Measurements from ENCODE around the gene ATP8B4. TPM values are rescaled to one million over a fixed set of nuclear protein-coding genes. Genes with fewer than 3 reads are reported as not detected.
A peak's percentile ranks its signal among the peaks of the same experiment; 100 is the strongest.

The ATP8B4 gene
- polyA plus RNA-seq, 4 donors: 2.5 to 3.9 (median 3.5) TPM

- no peak for DNase-seq (ENCODE audit: low read depth in 4 of 4, low spot score in 3 of 4)
Measured at GRCh38 chr15:50044406-50044805, 74.6 kb downstream of the ATP8B4 start.

- no peak for DNase-seq (ENCODE audit: low read depth in 4 of 4, low spot score in 3 of 4)
Measured at GRCh38 chr15:50042775-50043174, 76.3 kb downstream of the ATP8B4 start.

- no peak for DNase-seq (ENCODE audit: low read depth in 4 of 4, low spot score in 3 of 4)
Measured at GRCh38 chr15:50030456-50030855, 88.6 kb downstream of the ATP8B4 start.

- DNase-seq (ENCODE audit: low read depth in 4 of 4, low spot score in 3 of 4): no peak
Measured at GRCh38 chr15:50028326-50028725, 90.7 kb downstream of the ATP8B4 start.

- no peak for DNase-seq (ENCODE audit: low read depth in 4 of 4, low spot score in 3 of 4)
Measured at GRCh38 chr15:50024281-50024680, 94.8 kb downstream of the ATP8B4 start.

- no peak for DNase-seq (ENCODE audit: low read depth in 4 of 4, low spot score in 3 of 4)
Measured at GRCh38 chr15:50018491-50018890, 100.5 kb downstream of the ATP8B4 start.

GRCh38 chr15:50017522-50017921 lies 101.5 kb downstream of the ATP8B4 start:
- DNase-seq (ENCODE audit: low read depth in 4 of 4, low spot score in 3 of 4): no peak

GRCh38 chr15:50016951-50017350 lies 102.1 kb downstream of the ATP8B4 start:
- no peak for DNase-seq (ENCODE audit: low read depth in 4 of 4, low spot score in 3 of 4)

GRCh38 chr15:50012790-50013189 lies 106.2 kb downstream of the ATP8B4 start:
- DNase-seq (ENCODE audit: low read depth in 4 of 4, low spot score in 3 of 4): no peak

- DNase-seq (ENCODE audit: low read depth in 4 of 4, low spot score in 3 of 4): no peak
Measured at GRCh38 chr15:50009634-50010033, 109.4 kb downstream of the ATP8B4 start.

- peak; percentile 50 to 65 (median 58) for DNase-seq (ENCODE audit: low read depth in 4 of 4, low spot score in 3 of 4)
Measured at GRCh38 chr15:50003786-50004334, 115.2 kb downstream of the ATP8B4 start.

GRCh38 chr15:49991587-49991986 lies 127.4 kb downstream of the ATP8B4 start:
- DNase-seq (ENCODE audit: low read depth in 4 of 4, low spot score in 3 of 4): no peak

GRCh38 chr15:49990835-49991545 lies 128.0 kb downstream of the ATP8B4 start:
- no peak for DNase-seq (ENCODE audit: low read depth in 4 of 4, low spot score in 3 of 4)

GRCh38 chr15:49989498-49989897 lies 129.5 kb downstream of the ATP8B4 start:
- DNase-seq (ENCODE audit: low read depth in 4 of 4, low spot score in 3 of 4): no peak

- no peak for DNase-seq (ENCODE audit: low read depth in 4 of 4, low spot score in 3 of 4)
Measured at GRCh38 chr15:49988766-49989165, 130.3 kb downstream of the ATP8B4 start.

GRCh38 chr15:49987896-49988295 lies 131.1 kb downstream of the ATP8B4 start:
- DNase-seq (ENCODE audit: low read depth in 4 of 4, low spot score in 3 of 4): no peak

GRCh38 chr15:49987198-49987785 lies 131.7 kb downstream of the ATP8B4 start:
- no peak for DNase-seq (ENCODE audit: low read depth in 4 of 4, low spot score in 3 of 4)

- no peak for DNase-seq (ENCODE audit: low read depth in 4 of 4, low spot score in 3 of 4)
Measured at GRCh38 chr15:49986326-49986725, 132.7 kb downstream of the ATP8B4 start.

- DNase-seq (ENCODE audit: low read depth in 4 of 4, low spot score in 3 of 4): no peak
Measured at GRCh38 chr15:49985463-49985862, 133.6 kb downstream of the ATP8B4 start.

- DNase-seq (ENCODE audit: low read depth in 4 of 4, low spot score in 3 of 4): no peak
Measured at GRCh38 chr15:49984436-49984835, 134.6 kb downstream of the ATP8B4 start.

- no peak for DNase-seq (ENCODE audit: low read depth in 4 of 4, low spot score in 3 of 4)
Measured at GRCh38 chr15:49982584-49982983, 136.4 kb downstream of the ATP8B4 start.

- DNase-seq (ENCODE audit: low read depth in 4 of 4, low spot score in 3 of 4): no peak
Measured at GRCh38 chr15:49979705-49980382, 139.2 kb downstream of the ATP8B4 start.
